ENCODE measurements around the gene APEH.

Gene APEH

GRCh38 chr3:49707113-49707480 lies 32.9 kb downstream of the APEH start:
- Histone ChIP-seq H2BK5ac (ENCODE audit: low read depth, low read length, poor library complexity) (no peak overlapping the region), H4K8ac (ENCODE audit: low read depth, low read length) (no peak overlapping the region), H2BK12ac (ENCODE audit: low read length) (no peak overlapping the region), H3K79me2 (ENCODE audit: control insufficient read depth, insufficient read depth, low read length, poor library complexity) (no peaks in the 10 kb centered on the region), H2AFZ (ENCODE audit: insufficient read depth, low read length, poor library complexity) (no peak overlapping the region), H3K4me1 (ENCODE audit: control insufficient read depth in 1 of 2, insufficient read depth in 2 of 2, low read length in 2 of 2) (peaks cover 0 to under 1% of the 10 kb centered on the region in 2 experiments), H3K4ac (ENCODE audit: low read depth, low read length) (no peak overlapping the region), H4K12ac (ENCODE audit: low read depth, low read length) (no peak overlapping the region), H3K4me2 (ENCODE audit: low read length) (no peak overlapping the region), H2BK120ac (ENCODE audit: insufficient read depth, low read length, poor library complexity) (no peak overlapping the region), H3K27me3 (ENCODE audit: insufficient read depth, low read length) (no peaks in the 10 kb centered on the region), H3K27ac (ENCODE audit: low read depth, low read length) (no peak overlapping the region), H3K79me1 (ENCODE audit: low read length) (no peaks in the 10 kb centered on the region), H2AK5ac (ENCODE audit: low read length) (no peak overlapping the region), H3K4me3 (ENCODE audit: low read depth, low read length) (no peak overlapping the region), H3K9me3 (ENCODE audit: insufficient read depth, low read depth, low read length) (peaks cover 2% of the 10 kb centered on the region), H3K14ac (ENCODE audit: low read length) (no peak overlapping the region), H3K9ac (ENCODE audit: low read length) (no peak overlapping the region), H4K91ac (ENCODE audit: low read depth, low read length) (no peak overlapping the region), H3K23ac (ENCODE audit: low read length) (no peak overlapping the region), H3K18ac (ENCODE audit: low read length) (no peak overlapping the region), H3K36me3 (ENCODE audit: control insufficient read depth in 1 of 2, insufficient read depth in 2 of 2, low read length in 2 of 2) (peaks cover 32 to 43% of the 10 kb centered on the region in 2 experiments)
- WGBS (ENCODE audit: extremely low coverage, insufficient coverage, insufficient read length), result no CpG with 5 or more reads among the region's 4 CpGs
- no peak for DNase-seq

DNA sequence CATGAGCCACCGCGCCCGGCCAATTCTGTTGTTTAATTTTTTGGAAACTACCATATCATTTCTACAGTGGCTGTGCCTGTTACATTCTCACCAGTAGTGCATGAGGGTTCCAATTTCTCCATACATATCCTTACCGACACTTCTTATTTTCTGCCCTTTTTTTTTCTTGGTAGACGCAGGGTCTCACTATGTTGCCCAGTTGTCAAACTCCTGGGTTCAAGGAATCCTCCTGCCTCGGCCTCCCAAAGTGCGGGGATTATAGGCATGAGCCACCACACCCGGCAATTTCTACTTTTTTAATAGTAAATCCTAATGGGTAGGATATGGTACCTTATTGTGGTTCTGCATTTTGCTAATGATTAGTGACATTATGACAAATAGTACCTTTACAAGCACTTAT lies 35.7 kb downstream of the APEH start:
- Histone ChIP-seq H3K4me3 (ENCODE audit: low read depth, low read length) (no peak overlapping the region), H3K36me3 (ENCODE audit: control insufficient read depth in 1 of 2, insufficient read depth in 2 of 2, low read length in 2 of 2) (peaks cover 18 to 22% of the 10 kb centered on the region in 2 experiments), H4K8ac (ENCODE audit: low read depth, low read length) (no peak overlapping the region), H3K14ac (ENCODE audit: low read length) (no peak overlapping the region), H4K12ac (ENCODE audit: low read depth, low read length) (no peak overlapping the region), H2AFZ (ENCODE audit: insufficient read depth, low read length, poor library complexity) (no peak overlapping the region), H3K23ac (ENCODE audit: low read length) (no peak overlapping the region), H2BK12ac (ENCODE audit: low read length) (no peak overlapping the region), H2BK5ac (ENCODE audit: low read depth, low read length, poor library complexity) (no peak overlapping the region), H3K9me3 (ENCODE audit: insufficient read depth, low read depth, low read length) (peaks cover 4% of the 10 kb centered on the region), H3K27ac (ENCODE audit: low read depth, low read length) (no peak overlapping the region), H3K9ac (ENCODE audit: low read length) (no peak overlapping the region), H3K79me2 (ENCODE audit: control insufficient read depth, insufficient read depth, low read length, poor library complexity) (no peaks in the 10 kb centered on the region), H2BK120ac (ENCODE audit: insufficient read depth, low read length, poor library complexity) (no peak overlapping the region), H3K79me1 (ENCODE audit: low read length) (no peaks in the 10 kb centered on the region), H3K27me3 (ENCODE audit: insufficient read depth, low read length) (no peaks in the 10 kb centered on the region), H3K4me1 (ENCODE audit: control insufficient read depth in 1 of 2, insufficient read depth in 2 of 2, low read length in 2 of 2) (peaks cover 0 to 3% of the 10 kb centered on the region in 2 experiments), H3K4me2 (ENCODE audit: low read length) (no peak overlapping the region), H3K18ac (ENCODE audit: low read length) (no peak overlapping the region), H2AK5ac (ENCODE audit: low read length) (no peak overlapping the region), H3K4ac (ENCODE audit: low read depth, low read length) (no peak overlapping the region), H4K91ac (ENCODE audit: low read depth, low read length) (no peak overlapping the region)
- no CpG with 5 or more reads among the region's 8 CpGs for WGBS (ENCODE audit: extremely low coverage, insufficient coverage, insufficient read length)
- DNase-seq, result no peak

- H4K91ac ChIP-seq (ENCODE audit: low read depth, low read length), result no peak overlapping the region
- H3K4ac ChIP-seq (ENCODE audit: low read depth, low read length), result no peak overlapping the region
- no peak overlapping the region for H4K8ac ChIP-seq (ENCODE audit: low read depth, low read length)
- peaks cover 17 to 18% of the 10 kb centered on the region in 2 experiments for H3K36me3 ChIP-seq (ENCODE audit: control insufficient read depth in 1 of 2, insufficient read depth in 2 of 2, low read length in 2 of 2)
- H3K14ac ChIP-seq (ENCODE audit: low read length), result no peak overlapping the region
- no peak overlapping the region for H3K4me3 ChIP-seq (ENCODE audit: low read depth, low read length)
- no peaks in the 10 kb centered on the region for H3K79me2 ChIP-seq (ENCODE audit: control insufficient read depth, insufficient read depth, low read length, poor library complexity)
- no peak overlapping the region for H2BK120ac ChIP-seq (ENCODE audit: insufficient read depth, low read length, poor library complexity)
- H3K18ac ChIP-seq (ENCODE audit: low read length), result no peak overlapping the region
- H3K4me1 ChIP-seq (ENCODE audit: control insufficient read depth in 1 of 2, insufficient read depth in 2 of 2, low read length in 2 of 2), result peaks cover 0 to 3% of the 10 kb centered on the region in 2 experiments
- no peak overlapping the region for H2BK5ac ChIP-seq (ENCODE audit: low read depth, low read length, poor library complexity)
- DNase-seq, result no peak
- no peak overlapping the region for H3K23ac ChIP-seq (ENCODE audit: low read length)
- WGBS (ENCODE audit: extremely low coverage, insufficient coverage, insufficient read length), result no CpG with 5 or more reads among the region's 5 CpGs
- H3K27me3 ChIP-seq (ENCODE audit: insufficient read depth, low read length), result no peaks in the 10 kb centered on the region
- H3K27ac ChIP-seq (ENCODE audit: low read depth, low read length), result no peak overlapping the region
- no peak overlapping the region for H2BK12ac ChIP-seq (ENCODE audit: low read length)
- H4K12ac ChIP-seq (ENCODE audit: low read depth, low read length), result no peak overlapping the region
- H3K79me1 ChIP-seq (ENCODE audit: low read length), result no peaks in the 10 kb centered on the region
- H3K4me2 ChIP-seq (ENCODE audit: low read length), result no peak overlapping the region
- H3K9me3 ChIP-seq (ENCODE audit: insufficient read depth, low read depth, low read length), result peaks cover 4% of the 10 kb centered on the region
- no peak overlapping the region for H2AFZ ChIP-seq (ENCODE audit: insufficient read depth, low read length, poor library complexity)
- H2AK5ac ChIP-seq (ENCODE audit: low read length), result no peak overlapping the region
- no peak overlapping the region for H3K9ac ChIP-seq (ENCODE audit: low read length)
Observed at GRCh38 chr3:49711489-49711888, 37.3 kb downstream of the APEH start.

- no peak overlapping the region for H4K12ac ChIP-seq (ENCODE audit: low read depth, low read length)
- no peak overlapping the region for H3K18ac ChIP-seq (ENCODE audit: low read length)
- H3K79me1 ChIP-seq (ENCODE audit: low read length), result no peaks in the 10 kb centered on the region
- peaks cover 10 to 20% of the 10 kb centered on the region in 2 experiments for H3K36me3 ChIP-seq (ENCODE audit: control insufficient read depth in 1 of 2, insufficient read depth in 2 of 2, low read length in 2 of 2)
- no peak overlapping the region for H3K4me3 ChIP-seq (ENCODE audit: low read depth, low read length)
- H2BK120ac ChIP-seq (ENCODE audit: insufficient read depth, low read length, poor library complexity), result no peak overlapping the region
- no peaks in the 10 kb centered on the region for H3K27me3 ChIP-seq (ENCODE audit: insufficient read depth, low read length)
- no peak overlapping the region for H3K14ac ChIP-seq (ENCODE audit: low read length)
- no peak overlapping the region for H3K23ac ChIP-seq (ENCODE audit: low read length)
- no peak overlapping the region for H4K91ac ChIP-seq (ENCODE audit: low read depth, low read length)
- no peaks in the 10 kb centered on the region for H3K79me2 ChIP-seq (ENCODE audit: control insufficient read depth, insufficient read depth, low read length, poor library complexity)
- no CpG with 5 or more reads among the region's 11 CpGs for WGBS (ENCODE audit: extremely low coverage, insufficient coverage, insufficient read length)
- no peak overlapping the region for H2BK12ac ChIP-seq (ENCODE audit: low read length)
- no peak overlapping the region for H3K4ac ChIP-seq (ENCODE audit: low read depth, low read length)
- no peak overlapping the region for H3K9ac ChIP-seq (ENCODE audit: low read length)
- no peak overlapping the region for H2AK5ac ChIP-seq (ENCODE audit: low read length)
- H4K8ac ChIP-seq (ENCODE audit: low read depth, low read length), result no peak overlapping the region
- no peak overlapping the region for H2AFZ ChIP-seq (ENCODE audit: insufficient read depth, low read length, poor library complexity)
- H2BK5ac ChIP-seq (ENCODE audit: low read depth, low read length, poor library complexity), result no peak overlapping the region
- peaks cover 2% of the 10 kb centered on the region for H3K9me3 ChIP-seq (ENCODE audit: insufficient read depth, low read depth, low read length)
- peaks cover 0 to 3% of the 10 kb centered on the region in 2 experiments for H3K4me1 ChIP-seq (ENCODE audit: control insufficient read depth in 1 of 2, insufficient read depth in 2 of 2, low read length in 2 of 2)
- DNase-seq, result no peak
- H3K4me2 ChIP-seq (ENCODE audit: low read length), result no peak overlapping the region
- H3K27ac ChIP-seq (ENCODE audit: low read depth, low read length), result no peak overlapping the region
Observed at GRCh38 chr3:49712166-49712565, 38.0 kb downstream of the APEH start.
